ENCODE data around the gene PLPP6. TPM values are rescaled to one million over a fixed set of nuclear protein-coding genes. Genes with fewer than 3 reads are reported as not detected.
"Not testable (repeated sequence)": the region's sequence is repeated elsewhere in the genome, so short reads cannot be mapped to it uniquely, and the experiment has no call there.

The PLPP6 gene
- total RNA-seq (2014; rRNA removed; shearing (Covaris generic)): 5.9 and 6.7 TPM in 2 replicates

DNA sequence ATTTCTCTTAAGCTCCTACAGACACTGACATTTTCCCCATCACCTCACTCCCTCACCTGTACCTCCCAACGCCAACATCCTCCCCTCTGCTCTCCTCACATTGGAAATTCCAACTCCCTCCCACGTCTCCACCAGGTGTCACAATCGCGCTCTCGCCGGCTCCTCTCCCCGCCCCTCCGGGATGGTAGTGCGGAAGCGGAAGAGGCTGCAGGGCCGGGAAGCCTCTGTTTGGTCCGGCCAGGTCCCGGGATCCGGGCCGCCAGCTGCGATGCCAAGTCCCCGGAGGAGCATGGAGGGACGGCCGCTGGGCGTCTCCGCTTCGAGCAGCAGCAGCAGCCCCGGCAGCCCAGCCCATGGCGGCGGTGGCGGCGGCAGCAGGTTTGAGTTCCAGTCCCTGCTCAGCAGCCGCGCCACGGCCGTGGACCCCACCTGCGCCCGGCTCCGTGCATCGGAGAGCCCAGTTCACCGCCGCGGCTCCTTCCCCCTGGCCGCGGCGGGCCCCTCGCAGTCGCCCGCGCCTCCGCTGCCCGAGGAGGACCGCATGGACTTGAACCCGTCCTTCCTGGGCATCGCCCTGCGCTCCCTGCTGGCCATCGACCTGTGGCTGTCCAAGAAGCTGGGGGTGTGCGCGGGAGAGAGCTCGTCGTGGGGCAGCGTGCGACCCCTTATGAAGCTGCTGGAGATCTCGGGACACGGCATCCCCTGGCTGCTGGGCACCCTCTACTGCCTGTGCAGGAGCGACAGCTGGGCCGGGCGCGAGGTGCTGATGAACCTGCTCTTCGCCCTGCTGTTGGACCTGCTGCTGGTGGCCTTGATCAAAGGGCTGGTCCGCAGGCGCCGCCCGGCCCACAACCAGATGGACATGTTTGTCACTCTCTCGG lies at the start of gene PLPP6:
Gene PLPP6, plus strand, starts transcription at position 187 of the 881 bp plus-strand sequence. Its CDS starts 82 bp downstream, at position 269.
- peak; percentile 62 for DNase-seq (ENCODE audit: low spot score)

- DNase-seq (ENCODE audit: low spot score): peak; percentile 4
These were observed 47.5 kb upstream of the PLPP6 start for GRCh38 chr9:4614627-4615026.

DNA sequence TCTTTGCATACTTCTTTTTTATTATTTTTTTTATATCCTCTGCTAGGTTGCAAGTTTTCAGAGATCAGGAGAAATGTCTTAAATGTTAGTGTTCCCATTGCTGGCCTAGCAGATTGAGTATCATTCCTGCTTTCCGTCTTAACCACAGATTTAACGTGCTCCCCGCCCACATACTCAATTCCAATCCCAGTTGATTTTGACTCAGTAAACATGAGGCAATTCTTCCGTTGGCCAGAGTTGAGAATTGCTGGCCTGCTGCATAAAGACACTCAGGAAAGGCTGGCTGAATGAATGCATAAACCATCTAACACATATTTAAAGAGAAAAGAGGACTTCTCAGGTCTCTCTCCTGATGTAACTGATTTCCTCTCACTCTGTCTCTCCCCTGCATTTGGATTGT lies 46.8 kb upstream of the PLPP6 start:
- peak; percentile 26 for DNase-seq (ENCODE audit: low spot score)

DNA sequence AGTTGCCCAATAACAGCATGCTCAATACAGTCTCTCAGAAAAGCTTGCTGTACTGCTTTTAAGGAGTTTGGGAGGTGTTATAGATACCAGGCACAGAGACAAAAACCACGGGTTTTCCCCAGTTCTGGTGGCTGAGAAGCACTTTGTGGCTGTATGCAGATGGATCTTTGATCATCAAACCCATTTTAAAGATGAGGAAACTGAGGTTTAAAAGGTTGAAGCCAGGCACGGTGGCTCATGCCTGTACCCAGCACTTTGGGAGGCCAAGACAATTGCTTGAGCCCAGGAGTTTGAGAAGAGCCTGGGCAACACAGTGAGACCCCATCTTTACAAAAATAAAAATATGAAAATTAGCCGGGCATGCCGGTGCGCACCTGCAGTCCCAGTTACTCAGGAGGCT lies 46.3 kb upstream of the PLPP6 start:
- DNase-seq (ENCODE audit: low spot score): no peak

GRCh38 chr9:4617752-4618151 lies 44.3 kb upstream of the PLPP6 start:
- DNase-seq (ENCODE audit: low spot score): peak; percentile 4

DNA sequence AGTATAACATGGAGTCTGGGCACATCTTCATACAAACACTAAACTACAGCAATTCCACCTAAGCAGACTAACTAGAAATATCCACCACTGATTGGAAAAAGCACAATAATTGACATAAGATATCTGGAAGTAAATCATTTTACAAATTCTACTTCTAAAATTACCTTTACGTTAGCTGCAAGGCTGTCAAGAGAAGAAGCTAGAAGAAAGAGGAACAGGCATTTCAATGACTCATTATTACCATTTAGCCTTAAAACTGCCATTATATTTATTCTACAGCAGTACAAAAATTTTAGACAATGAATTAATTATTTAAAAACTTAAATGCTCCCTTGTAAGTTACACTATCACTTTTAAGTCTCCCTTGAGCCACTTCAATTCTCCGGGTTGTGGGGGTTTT lies 43.4 kb upstream of the PLPP6 start:
- no peak for DNase-seq (ENCODE audit: low spot score)

- no peak for DNase-seq (ENCODE audit: low spot score)
These were observed 41.9 kb upstream of the PLPP6 start for GRCh38 chr9:4620057-4620765.

GRCh38 chr9:4620881-4621555 lies 41.1 kb upstream of the PLPP6 start:
- no peak for DNase-seq (ENCODE audit: low spot score)

DNA sequence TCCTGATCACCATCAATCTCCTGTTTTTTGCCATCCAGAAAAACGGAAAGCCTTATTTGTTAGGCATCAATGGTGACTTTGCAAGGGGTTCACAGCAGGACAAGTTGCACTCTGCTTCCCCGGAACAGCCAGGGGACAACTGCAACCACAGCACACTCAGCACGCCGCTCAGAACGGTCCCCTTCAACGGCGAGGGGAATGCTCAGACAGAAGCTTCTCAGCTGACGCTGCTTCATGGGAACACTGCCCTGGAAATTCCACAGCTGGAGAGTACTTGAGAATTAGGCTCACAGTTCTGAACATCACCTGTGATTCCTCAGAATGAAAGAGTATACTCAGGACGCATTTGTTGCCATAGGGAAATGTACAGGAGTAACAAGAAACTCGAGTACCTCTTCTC lies 40.1 kb upstream of the PLPP6 start:
- DNase-seq (ENCODE audit: low spot score): no peak

DNA sequence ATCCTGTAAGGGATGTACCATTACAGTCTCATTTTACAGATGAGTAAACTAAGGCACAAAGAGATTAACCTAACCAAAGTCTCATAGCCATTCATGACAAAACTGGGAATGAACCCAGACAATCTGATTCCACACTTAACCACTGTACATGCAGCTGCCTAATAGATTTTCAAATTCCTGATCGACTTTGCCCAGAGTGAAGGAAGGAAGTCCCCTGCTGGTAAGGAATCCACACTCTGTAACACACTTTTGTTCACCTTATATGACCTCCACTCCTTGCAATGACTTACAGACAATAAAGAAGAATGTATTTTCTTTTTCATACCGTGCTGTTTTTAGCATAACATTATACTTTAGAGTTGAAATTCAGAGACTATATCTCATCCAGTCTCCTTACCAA lies 31.3 kb upstream of the PLPP6 start:
- no peak for DNase-seq (ENCODE audit: low spot score)

- no peak for DNase-seq (ENCODE audit: low spot score)
These were observed 23.1 kb upstream of the PLPP6 start for GRCh38 chr9:4638968-4639367.

GRCh38 chr9:4639420-4639819 lies 22.7 kb upstream of the PLPP6 start:
- no peak for DNase-seq (ENCODE audit: low spot score)

- no peak for DNase-seq (ENCODE audit: low spot score)
These were observed 22.1 kb upstream of the PLPP6 start for GRCh38 chr9:4640027-4640426.

GRCh38 chr9:4642351-4642750 lies 19.7 kb upstream of the PLPP6 start:
- no peak for DNase-seq (ENCODE audit: low spot score)

DNA sequence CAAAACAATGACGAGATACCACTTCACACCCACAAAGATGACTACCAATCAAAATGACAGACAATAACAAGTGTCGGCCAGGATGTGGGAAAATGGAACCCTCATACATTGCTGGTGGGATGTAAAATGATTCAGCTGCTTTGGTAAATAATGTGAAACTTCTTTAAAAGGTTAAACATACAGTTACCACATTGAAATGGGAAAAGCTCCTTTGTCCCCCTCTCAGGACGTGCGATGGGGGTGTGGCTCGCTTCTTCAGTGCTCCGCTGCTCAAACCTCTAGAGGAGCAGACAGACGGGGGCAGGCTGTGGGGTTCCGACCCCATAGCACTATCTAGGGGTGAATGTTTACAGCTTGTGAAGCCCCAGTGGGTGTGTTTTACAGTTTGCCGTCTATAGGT lies 8.0 kb upstream of the PLPP6 start:
- no peak for DNase-seq (ENCODE audit: low spot score)

GRCh38 chr9:4654538-4654937 lies 7.6 kb upstream of the PLPP6 start:
- no peak for DNase-seq (ENCODE audit: low spot score)

- not testable (repeated sequence) for DNase-seq (ENCODE audit: low spot score)
These were observed 5.9 kb upstream of the PLPP6 start for GRCh38 chr9:4656196-4656595.

GRCh38 chr9:4656621-4657020 lies 5.5 kb upstream of the PLPP6 start:
- no peak for DNase-seq (ENCODE audit: low spot score)

DNA sequence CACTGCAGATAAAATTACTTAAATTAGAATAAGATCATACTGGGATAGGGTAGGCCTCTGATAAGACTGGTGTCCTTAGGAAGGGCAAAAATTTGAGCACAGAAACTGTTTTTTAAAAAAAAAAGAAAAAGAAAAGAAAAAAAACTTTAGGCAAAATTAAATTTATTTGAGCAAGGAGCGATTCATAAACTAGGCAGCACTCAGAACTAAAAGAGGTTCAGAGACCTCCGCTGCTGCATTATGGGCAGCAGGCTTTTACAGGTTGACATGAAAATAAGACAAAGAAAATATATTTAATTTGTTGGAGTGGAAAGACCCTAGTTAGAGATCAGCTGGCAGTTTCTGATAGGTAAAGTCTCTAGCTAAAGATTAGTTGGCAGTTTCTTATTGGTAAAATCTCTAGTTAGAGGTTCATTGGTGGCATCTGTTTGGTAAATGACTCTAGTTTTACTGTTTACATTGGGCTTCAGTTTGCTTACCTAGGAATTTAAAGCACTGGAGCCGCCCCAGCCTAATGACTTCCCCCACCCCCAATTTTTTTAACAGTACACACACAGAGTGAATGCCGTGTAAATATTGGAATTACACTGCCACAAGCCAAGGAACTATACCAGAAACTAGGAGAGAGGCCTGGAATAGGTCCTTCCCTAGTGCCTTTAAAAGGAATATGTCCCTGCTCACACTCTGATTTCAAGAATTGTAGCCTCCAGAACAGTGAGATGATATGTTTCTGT lies 4.5 kb upstream of the PLPP6 start:
- no peak for DNase-seq (ENCODE audit: low spot score)

GRCh38 chr9:4660665-4661064 lies 1.4 kb upstream of the PLPP6 start:
- DNase-seq (ENCODE audit: low spot score): not testable (repeated sequence)

GRCh38 chr9:4661165-4661564 lies 929 bp upstream of the PLPP6 start:
- no peak for DNase-seq (ENCODE audit: low spot score)

DNA sequence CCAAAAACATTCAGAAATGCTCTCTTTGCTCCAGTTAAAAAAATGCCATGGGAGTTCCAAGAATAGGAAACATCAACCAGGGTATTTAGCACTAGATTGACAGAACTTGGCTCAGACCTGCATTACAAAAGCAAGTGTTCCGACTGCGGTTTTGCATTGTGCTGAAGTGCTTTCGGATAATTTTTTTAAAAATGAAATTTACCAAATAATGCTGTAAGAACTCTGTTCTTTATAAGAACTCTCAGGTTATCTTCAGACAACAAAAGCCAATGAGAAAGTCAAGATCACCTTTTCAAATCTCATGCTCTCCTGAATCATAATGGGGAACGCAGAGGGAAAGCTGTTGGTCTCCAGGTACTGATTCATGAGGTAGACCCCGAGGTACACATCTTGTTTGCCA lies 483 bp upstream of the PLPP6 start:
- DNase-seq (ENCODE audit: low spot score): no peak

Measured in H4 (cell line).